OCI-M1 (cell line): Measurements from ENCODE around the gene INF2.

Experiments
- DNase-seq: peaks from one replicate; lab custom pipeline; 2025; lab: John Stamatoyannopoulos, UW

Gene INF2

GRCh38 chr14:104702673-104703072, 13.3 kb downstream of the INF2 start:
- DNase-seq, result no peak

GRCh38 chr14:104703269-104703668, 13.9 kb downstream of the INF2 start:
- DNase-seq, result no peak

DNA sequence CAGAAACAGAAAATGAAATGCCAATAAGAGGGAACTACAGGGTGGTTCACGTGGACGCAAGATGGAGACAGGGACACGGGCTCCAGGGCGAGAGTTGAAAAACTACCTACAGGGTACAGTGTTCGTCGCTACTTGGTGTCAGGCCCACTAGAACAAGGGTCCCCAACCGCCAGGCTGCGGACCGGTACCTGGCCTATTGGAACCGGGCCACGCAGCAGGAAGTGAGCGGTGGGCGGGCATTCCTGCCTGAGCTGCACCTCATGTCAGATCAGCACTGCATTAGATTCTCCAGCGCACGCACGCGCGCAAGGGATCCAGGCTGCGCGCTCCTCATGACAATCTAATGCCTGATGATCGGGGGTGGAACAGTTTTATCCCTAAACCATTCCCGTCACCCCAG, 14.8 kb downstream of the INF2 start:
- no peak for DNase-seq

DNA sequence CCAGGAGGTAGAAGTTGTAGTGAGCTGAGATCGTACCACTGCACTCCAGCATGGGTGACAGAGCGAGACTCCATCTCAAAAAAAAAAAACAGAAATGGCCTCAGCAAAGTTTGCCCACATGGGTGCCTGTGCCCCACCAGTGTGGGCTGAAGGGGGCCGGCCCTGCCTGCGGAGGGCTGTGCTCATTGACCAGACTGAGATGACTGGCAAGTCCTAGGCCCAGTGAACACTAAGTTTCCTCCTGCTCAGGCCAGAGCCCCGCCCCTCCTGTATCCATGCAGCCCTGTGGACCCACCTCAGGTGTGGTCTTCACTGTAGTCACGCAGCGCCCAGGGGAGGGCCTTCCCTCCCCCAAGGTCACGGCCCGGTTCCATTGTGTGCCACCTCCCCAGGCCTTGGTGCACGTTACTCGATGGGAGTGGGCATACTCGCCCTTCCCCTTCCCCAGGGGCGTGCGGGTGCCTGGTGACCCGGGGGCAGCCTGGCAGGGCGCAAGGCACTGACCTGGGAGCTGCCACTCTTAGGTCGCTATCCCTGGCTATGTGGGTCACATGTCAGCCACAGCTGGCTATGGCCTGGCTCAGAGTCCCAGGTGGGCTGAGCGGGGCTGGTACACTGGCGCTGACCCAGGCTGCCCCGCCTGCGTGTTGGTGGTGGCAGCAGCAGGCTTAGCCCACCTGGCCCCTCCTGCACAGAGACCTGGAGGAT, 16.1 kb downstream of the INF2 start:
- DNase-seq, result no peak

- DNase-seq, result no peak
These were observed 17.6 kb downstream of the INF2 start for GRCh38 chr14:104706733-104707607.

DNA sequence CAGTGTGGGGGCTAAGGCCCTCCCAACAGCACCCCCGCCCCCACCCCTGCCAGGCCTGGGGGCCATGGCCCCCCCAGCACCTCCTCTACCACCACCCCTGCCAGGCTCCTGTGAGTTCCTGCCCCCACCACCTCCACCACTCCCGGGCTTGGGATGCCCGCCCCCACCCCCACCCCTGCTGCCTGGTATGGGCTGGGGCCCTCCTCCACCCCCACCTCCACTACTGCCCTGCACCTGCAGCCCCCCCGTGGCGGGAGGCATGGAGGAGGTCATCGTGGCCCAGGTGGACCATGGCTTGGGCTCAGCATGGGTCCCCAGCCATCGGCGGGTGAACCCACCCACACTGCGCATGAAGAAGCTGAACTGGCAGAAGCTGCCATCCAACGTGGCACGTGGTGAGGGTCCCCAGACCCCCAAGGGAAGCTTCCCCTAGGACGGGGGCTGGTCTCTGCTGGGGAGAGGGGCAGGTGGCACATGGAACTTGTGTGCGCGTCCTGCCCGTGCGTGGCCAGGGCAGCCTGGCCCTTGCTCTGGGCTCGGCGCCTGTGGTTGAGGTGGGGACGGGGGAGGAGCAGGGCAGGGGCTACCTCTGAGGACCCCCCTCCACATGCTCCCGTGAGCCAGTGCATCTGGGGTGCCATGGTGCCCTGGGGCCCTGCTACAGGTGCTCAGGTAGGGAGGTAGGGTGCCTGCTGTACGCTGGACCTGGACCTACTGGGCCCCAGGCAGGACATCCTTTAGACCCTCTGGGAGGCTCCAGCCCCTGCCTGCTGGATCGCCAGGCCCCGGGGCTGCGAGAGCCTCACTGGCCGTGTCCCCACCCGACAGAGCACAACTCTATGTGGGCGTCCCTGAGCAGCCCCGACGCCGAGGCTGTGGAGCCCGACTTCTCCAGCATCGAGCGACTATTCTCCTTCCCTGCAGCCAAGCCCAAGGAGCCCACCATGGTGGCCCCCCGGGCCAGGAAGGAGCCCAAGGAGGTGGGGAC, 18.5 kb downstream of the INF2 start:
- DNase-seq, result no peak

DNA sequence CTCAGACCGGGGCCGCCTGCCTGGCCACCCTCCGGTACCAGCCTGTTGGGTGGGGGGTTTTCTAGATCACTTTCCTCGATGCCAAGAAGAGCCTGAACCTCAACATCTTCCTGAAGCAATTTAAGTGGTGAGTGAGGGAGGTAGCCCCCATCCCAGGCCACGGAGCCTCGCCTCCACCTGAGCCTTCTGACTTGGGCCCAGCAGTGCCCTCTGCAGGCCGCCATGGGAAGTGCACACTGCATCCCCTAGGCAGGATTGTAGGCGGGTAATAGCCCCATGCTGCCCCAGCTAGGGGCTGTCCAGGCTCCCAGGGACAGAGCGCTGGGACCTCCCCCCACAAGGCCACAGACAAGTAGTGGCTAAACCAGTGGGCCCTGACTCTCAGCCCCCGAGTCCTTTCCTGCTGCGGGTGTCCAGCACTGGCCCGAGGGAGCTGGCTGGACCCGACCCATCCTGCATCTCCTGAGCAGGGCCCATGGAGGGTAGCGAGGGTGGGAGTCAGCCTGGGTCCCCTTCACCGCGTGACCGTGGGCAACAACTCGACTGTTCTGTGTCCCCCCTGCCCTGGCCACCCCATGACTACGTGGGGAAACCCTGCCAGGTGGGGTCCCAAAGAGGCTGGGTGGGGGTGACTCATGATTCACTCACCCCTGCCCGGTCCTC, 19.3 kb downstream of the INF2 start:
- DNase-seq, result peak; percentile 74

DNA sequence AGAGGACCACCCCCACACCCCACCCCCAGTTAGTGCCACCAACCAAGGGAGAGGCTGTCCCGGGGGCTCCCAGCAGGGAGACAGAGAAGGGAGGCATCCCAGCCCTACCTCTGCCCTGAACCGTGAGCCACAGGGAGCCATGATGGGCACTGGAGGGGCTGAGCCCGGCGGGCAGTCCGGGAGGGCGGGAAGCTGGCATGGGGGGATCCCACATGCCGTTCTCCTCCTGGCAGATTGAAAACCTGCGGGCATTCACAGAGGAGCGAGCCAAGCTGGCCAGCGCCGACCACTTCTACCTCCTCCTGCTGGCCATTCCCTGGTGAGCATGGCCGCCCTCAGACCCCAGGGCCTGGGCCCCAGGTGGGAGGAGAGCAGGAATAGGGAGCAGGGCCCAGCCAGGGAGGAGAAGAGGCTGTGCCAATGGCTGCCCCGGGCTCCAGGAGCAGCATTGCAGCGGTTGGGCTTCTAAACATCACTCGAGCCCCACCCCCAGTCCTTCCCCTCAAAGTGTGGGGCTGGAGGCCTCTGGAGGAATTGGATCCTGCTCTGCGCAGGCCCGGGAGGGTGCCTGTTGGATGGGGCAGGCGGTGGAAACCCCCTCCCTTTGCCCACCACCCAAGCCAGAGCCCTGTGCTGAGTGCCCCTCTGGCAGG, 20.1 kb downstream of the INF2 start:
- no peak for DNase-seq

GRCh38 chr14:104710071-104710735, 20.8 kb downstream of the INF2 start:
- no peak for DNase-seq

DNA sequence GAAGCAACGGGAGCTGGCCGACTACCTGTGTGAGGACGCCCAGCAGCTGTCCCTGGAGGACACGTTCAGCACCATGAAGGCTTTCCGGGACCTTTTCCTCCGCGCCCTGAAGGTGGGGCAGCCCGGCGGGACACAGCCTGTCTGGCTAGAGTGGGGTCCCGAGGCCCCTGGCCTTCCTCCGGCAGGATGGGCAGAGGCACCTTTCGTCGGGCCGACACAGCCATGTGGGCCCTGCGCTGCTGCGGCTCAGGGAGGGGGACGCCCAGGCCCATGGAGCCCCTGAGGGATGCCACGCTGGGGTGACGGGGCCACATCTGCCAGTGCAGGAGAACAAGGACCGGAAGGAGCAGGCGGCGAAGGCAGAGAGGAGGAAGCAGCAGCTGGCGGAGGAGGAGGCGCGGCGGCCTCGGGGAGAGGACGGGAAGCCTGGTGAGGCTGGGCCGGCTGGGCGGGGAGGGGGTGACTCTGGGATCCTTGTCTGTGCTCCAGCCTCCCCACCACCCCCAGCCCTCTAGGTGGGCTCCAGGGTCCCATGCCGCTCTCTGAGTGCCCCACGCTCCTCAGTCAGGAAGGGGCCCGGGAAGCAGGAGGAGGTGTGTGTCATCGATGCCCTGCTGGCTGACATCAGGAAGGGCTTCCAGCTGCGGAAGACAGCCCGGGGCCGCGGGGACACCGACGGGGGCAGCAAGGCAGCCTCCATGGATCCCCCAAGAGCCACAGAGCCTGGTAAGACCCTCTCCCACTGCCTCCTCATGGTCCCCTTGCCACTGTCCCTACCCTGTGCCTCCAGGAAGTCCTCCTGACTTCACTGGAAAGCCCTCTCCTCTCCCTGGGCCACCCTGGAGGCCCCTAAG, 23.7 kb downstream of the INF2 start:
- DNase-seq, result no peak

- no peak for DNase-seq
These were observed 24.6 kb downstream of the INF2 start for GRCh38 chr14:104714066-104714465.

DNA sequence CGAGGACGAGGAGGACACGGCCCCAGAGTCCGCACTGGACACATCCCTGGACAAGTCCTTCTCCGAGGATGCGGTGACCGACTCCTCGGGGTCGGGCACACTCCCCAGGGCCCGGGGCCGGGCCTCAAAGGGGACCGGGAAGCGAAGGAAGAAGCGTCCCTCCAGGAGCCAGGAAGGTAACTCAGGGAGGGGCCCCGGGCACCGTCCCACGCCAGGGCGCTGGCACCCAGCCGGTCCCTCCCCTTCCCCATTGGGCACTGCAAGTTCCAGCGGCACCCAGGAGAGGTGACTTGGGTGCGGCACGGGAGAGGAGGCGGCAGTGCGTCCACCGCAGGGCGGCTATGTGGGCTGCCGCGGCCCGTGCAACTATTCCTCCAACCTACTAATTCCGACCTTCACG, 25.3 kb downstream of the INF2 start:
- no peak for DNase-seq

GRCh38 chr14:104715416-104715815, 26.0 kb downstream of the INF2 start:
- no peak for DNase-seq

GRCh38 chr14:104715871-104716270, 26.5 kb downstream of the INF2 start:
- no peak for DNase-seq

- no peak for DNase-seq
These were observed 27.7 kb downstream of the INF2 start for GRCh38 chr14:104717137-104717536.

GRCh38 chr14:104717646-104718045, 28.2 kb downstream of the INF2 start:
- no peak for DNase-seq

DNA sequence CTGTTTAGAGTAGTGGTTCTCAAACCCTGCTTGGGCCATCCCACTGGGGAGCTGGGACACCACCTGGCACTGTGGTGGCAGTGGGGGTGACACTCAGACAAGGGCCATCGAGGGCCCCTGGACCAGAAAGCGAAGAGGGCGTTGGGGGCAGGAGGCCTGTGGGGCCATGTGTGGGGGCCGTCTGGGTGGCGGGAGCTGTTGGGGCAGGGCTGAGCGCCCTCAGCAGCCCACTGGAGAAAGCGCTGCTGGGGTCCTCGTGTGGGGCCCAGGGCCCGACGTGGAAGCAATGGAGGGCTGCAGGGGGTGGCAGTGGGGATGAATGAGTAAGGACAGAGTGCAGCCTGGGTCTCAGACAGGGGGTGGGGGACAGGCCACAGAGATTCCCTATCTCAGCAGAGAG, 28.7 kb downstream of the INF2 start:
- no peak for DNase-seq

GRCh38 chr14:104718871-104719270, 29.5 kb downstream of the INF2 start:
- no peak for DNase-seq

GRCh38 chr14:104719343-104719742, 29.9 kb downstream of the INF2 start:
- no peak for DNase-seq
